GM23338 (cell line): ENCODE data around the gene RHOT1. TPM values are rescaled to one million over a fixed set of nuclear protein-coding genes. Genes with fewer than 3 reads are reported as not detected.
"Not testable (repeated sequence)": the region's sequence is repeated elsewhere in the genome, so short reads cannot be mapped to it uniquely, and the experiment has no call there.

Experiments
- ATAC-seq: fragments of 200-7000 bp; cut with Tn5 transposase; 3 replicates; pipeline ENCODE4 v1.9.1; 2020
- DNase-seq: peaks from one replicate; pipeline ENCODE4 v3.0.0-alpha.2; 2015; ENCODE audit warnings: low spot score
- H2AFZ ChIP-seq: fragments of 200-600 bp; sonication (generic); 2 replicates; pipeline ENCODE4 v1.8.0; 2016; ENCODE audit warnings: antibody characterized with exemption, mild to moderate bottlenecking, moderate library complexity
- H3F3A ChIP-seq: fragments of 200-600 bp; sonication (generic); replicated peaks from 2 replicates; pipeline ENCODE4 v1.8.0; 2017; ENCODE audit warnings: antibody characterized with exemption, mixed run types, low read depth
- H3K27ac ChIP-seq: fragments of 200-600 bp; sonication (generic); 2 replicates; pipeline ENCODE4 v1.6.1; 2016; ENCODE audit warnings: low read depth
- H3K27me3 ChIP-seq: fragments of 200-600 bp; sonication (generic); 2 replicates; pipeline ENCODE4 v1.8.0; 2016; ENCODE audit warnings: mild to moderate bottlenecking, mixed run types, moderate library complexity; ENCODE audit not compliant: insufficient read depth
- H3K36me3 ChIP-seq: fragments of 200-600 bp; sonication (generic); 2 replicates; pipeline ENCODE4 v1.8.0; 2016; ENCODE audit warnings: mild to moderate bottlenecking; ENCODE audit not compliant: insufficient read depth
- H3K4me1 ChIP-seq: fragments of 200-600 bp; sonication (generic); 2 replicates; pipeline ENCODE4 v1.8.0; 2016; ENCODE audit warnings: mild to moderate bottlenecking, moderate library complexity; ENCODE audit not compliant: insufficient read depth
- H3K4me2 ChIP-seq: fragments of 200-600 bp; sonication (generic); 2 replicates; pipeline ENCODE4 v1.7.1; 2017; ENCODE audit warnings: mixed run types
- H3K4me3 ChIP-seq: fragments of 200-600 bp; sonication (generic); 2 replicates; pipeline ENCODE4 v1.6.1; 2016; ENCODE audit warnings: mixed run types
- H3K79me2 ChIP-seq: fragments of 200-600 bp; sonication (generic); replicated peaks from 2 replicates; pipeline ENCODE4 v1.8.0; 2017; ENCODE audit warnings: mild to moderate bottlenecking; ENCODE audit not compliant: insufficient read depth
- H3K9me2 ChIP-seq: fragments of 200-600 bp; sonication (generic); 2 replicates; pipeline ENCODE4 v1.8.0; 2017; ENCODE audit not compliant: insufficient read depth
- H4K20me1 ChIP-seq: fragments of 200-600 bp; sonication (generic); replicated peaks from 2 replicates; pipeline ENCODE4 v1.8.0; 2017; ENCODE audit warnings: mild to moderate bottlenecking; ENCODE audit not compliant: insufficient read depth
- H3K27ac Mint-ChIP-seq: 2 replicates; pipeline ENCODE4 v1.8.0; 2020; ENCODE audit warnings: inconsistent platforms, mild to moderate bottlenecking, moderate library complexity, mixed read lengths
- H3K27me3 Mint-ChIP-seq: 3 replicates; pipeline ENCODE4 v1.8.0; 2022; ENCODE audit warnings: low read depth, mild to moderate bottlenecking, moderate library complexity, mixed read lengths, inconsistent platforms; ENCODE audit not compliant: insufficient read depth, poor library complexity
- H3K36me3 Mint-ChIP-seq: 3 replicates; pipeline ENCODE4 v1.8.0; 2021; ENCODE audit warnings: low read depth, mild to moderate bottlenecking, inconsistent platforms, moderate library complexity, mixed read lengths
- H3K4me1 Mint-ChIP-seq: 3 replicates; pipeline ENCODE4 v1.8.0; 2020; ENCODE audit warnings: mild to moderate bottlenecking, inconsistent platforms, mixed read lengths
- H3K4me3 Mint-ChIP-seq: 3 replicates; pipeline ENCODE4 v1.8.0; 2021; ENCODE audit warnings: moderate library complexity, mild to moderate bottlenecking, inconsistent platforms, mixed read lengths
- H3K9me3 Mint-ChIP-seq: 3 replicates; pipeline ENCODE4 v1.8.0; 2020; ENCODE audit warnings: moderate library complexity, mild to moderate bottlenecking, inconsistent platforms, mixed read lengths
- CTCF ChIP-seq, 2 experiments: fragments of 200-600 bp in 1 of 2; sonication (generic) in 1 of 2; conservative IDR thresholded peaks; 2 replicates each; pipeline versions ENCODE4 v1.5.1 to v1.6.1; 2016 to 2017; ENCODE audit warnings: antibody characterized with exemption in 2 of 2, low read depth in 2 of 2, mild to moderate bottlenecking in 2 of 2, moderate library complexity in 1 of 2
- ETS1 ChIP-seq: IDR thresholded peaks from 2 replicates; pipeline ENCODE4 v1.6.1; 2016; ENCODE audit warnings: antibody characterized with exemption
- EZH2 ChIP-seq: fragments of 200-600 bp; sonication (generic); IDR thresholded peaks from one replicate; pipeline ENCODE4 v1.8.0; 2017; ENCODE audit warnings: antibody characterized with exemption, mild to moderate bottlenecking, low read depth; ENCODE audit not compliant: unreplicated experiment
- JUNB ChIP-seq: IDR thresholded peaks from one replicate; pipeline ENCODE4 v1.6.1; 2016; ENCODE audit warnings: antibody characterized with exemption; ENCODE audit not compliant: unreplicated experiment
- NANOG ChIP-seq: IDR thresholded peaks from 2 replicates; pipeline ENCODE4 v1.6.1; 2016; ENCODE audit warnings: antibody characterized with exemption, borderline replicate concordance
- STAT1 ChIP-seq: IDR thresholded peaks from one replicate; pipeline ENCODE4 v1.6.1; 2016; ENCODE audit warnings: antibody characterized with exemption; ENCODE audit not compliant: unreplicated experiment
- ZNF114 ChIP-seq: fragments of 250-450 bp; sonication (Bioruptor Pico); IDR thresholded peaks from 2 replicates; pipeline ENCODE4 v1.5.0; 2020; ENCODE audit warnings: mild to moderate bottlenecking, moderate library complexity
- ZNF462 ChIP-seq: fragments of 250-450 bp; sonication (Bioruptor Pico); IDR thresholded peaks from 2 replicates; pipeline ENCODE4 v1.5.0; 2020; ENCODE audit warnings: mild to moderate bottlenecking, moderate library complexity
- polyA plus RNA-seq: library from polyadenylated mRNA; unstranded; fragments of >200 nt; fragmentation: Nextera tagmentation; extraction: Ambion mirVana; gene quantifications from 2 replicates; pipeline ENCODE4 v1.2.1, GENCODE V29; 2016
- total RNA-seq: library from RNA; depleted of rRNA; stranded (reverse); fragments of >200 nt; shearing (Covaris generic); gene quantifications from 2 replicates; pipeline ENCODE4 v1.2.3, GENCODE V29; 2014

The RHOT1 gene
- total and polyA plus RNA-seq, 2 experiments from 2014 or later: 40.8 to 53.5 TPM

- Mint-ChIP-seq H3K4me1 (peaks cover 23% of the 10 kb centered on the region), H3K4me3 (peak overlapping the region; percentile 94), H3K9me3 (no peaks in the 10 kb centered on the region), H3K27ac (peak overlapping the region; percentile 82), H3K36me3 (peaks cover 3% of the 10 kb centered on the region; the same call in 2 of the 3 replicates), H3K27me3 (peaks cover 12% of the 10 kb centered on the region)
- Histone ChIP-seq H3K36me3 (no peaks in the 10 kb centered on the region), H3K4me3 (peak overlapping the region; percentile 93), H3K4me1 (peaks cover 22% of the 10 kb centered on the region), H3K27me3 (no peaks in the 10 kb centered on the region), H3K9me2 (no peaks in the 10 kb centered on the region), H4K20me1 (peaks cover 8% of the 10 kb centered on the region; the same call in 1 of the 2 replicates), H3K4me2 (peak overlapping the region; percentile 87), H3F3A (peaks cover 4% of the 10 kb centered on the region), H3K79me2 (peaks cover 45% of the 10 kb centered on the region), H3K27ac (0 out of 2 replicates have a peak overlapping the region, but pooled peaks have one; percentile 97), H2AFZ (no peak overlapping the region)
- DNase-seq: no peak
- TF ChIP-seq EZH2 (no peak), JUNB (no peak), ETS1 (no peak)
- no peak for ATAC-seq
These were observed 1.2 kb downstream of the RHOT1 start for GRCh38 chr17:32143527-32143870.

GRCh38 chr17:32144442-32144841, 2.1 kb downstream of the RHOT1 start:
- not testable (repeated sequence) for H4K20me1 ChIP-seq, H3K27me3 ChIP-seq, DNase-seq, H3K27me3 Mint-ChIP-seq, H2AFZ ChIP-seq, H3K27ac ChIP-seq, H3K9me3 Mint-ChIP-seq, H3K9me2 ChIP-seq, H3K36me3 ChIP-seq, H3K36me3 Mint-ChIP-seq, H3F3A ChIP-seq, ATAC-seq, H3K4me3 Mint-ChIP-seq, H3K27ac Mint-ChIP-seq, H3K4me2 ChIP-seq
- Histone ChIP-seq H3K4me1 (peaks cover 22% of the 10 kb centered on the region), H3K79me2 (peaks cover 55% of the 10 kb centered on the region), H3K4me3 (peak overlapping the region; percentile 93; the same call in 1 of the 2 replicates)
- peaks cover 23% of the 10 kb centered on the region for H3K4me1 Mint-ChIP-seq

- Mint-ChIP-seq H3K27ac (no peak overlapping the region), H3K4me3 (no peak overlapping the region), H3K27me3 (peaks cover 3% of the 10 kb centered on the region), H3K9me3 (no peaks in the 10 kb centered on the region), H3K36me3 (peaks cover 6% of the 10 kb centered on the region), H3K4me1 (peaks cover 15% of the 10 kb centered on the region; the same call in 2 of the 3 replicates)
- H3K4me3 ChIP-seq: no peak overlapping the region
- ATAC-seq: no peak
- no peaks in the 10 kb centered on the region for H3K27me3 ChIP-seq
- no peaks in the 10 kb centered on the region for H3K9me2 ChIP-seq
- peaks cover 14% of the 10 kb centered on the region for H3K4me1 ChIP-seq
- H2AFZ ChIP-seq: no peak overlapping the region
- H3K4me2 ChIP-seq: no peak overlapping the region
- peaks cover 8% of the 10 kb centered on the region; the same call in 1 of the 2 replicates for H3K36me3 ChIP-seq
- 0 out of 2 replicates have a peak overlapping the region, but pooled peaks have one; percentile 39 for H3K27ac ChIP-seq
- peaks cover 84% of the 10 kb centered on the region for H3K79me2 ChIP-seq
- H4K20me1 ChIP-seq: peaks cover 8% of the 10 kb centered on the region
- no peak for DNase-seq
- H3F3A ChIP-seq: no peaks in the 10 kb centered on the region
- TF ChIP-seq STAT1 (no peak), ZNF462 (no peak), NANOG (no peak), EZH2 (no peak), ZNF114 (CRISPR knock-in tag) (no peak), CTCF (conservative IDR thresholded peaks at IDR 0.05; ENCODE audit: low read depth in 2 of 2) (no peak)
These were observed 6.0 kb downstream of the RHOT1 start for GRCh38 chr17:32148351-32148750.
